Body of pancreas (tissue), 4 donors: ENCODE results near the gene ADNP.

Experiments
- CTCF ChIP-seq, 7 experiments: fragments of 450-650 bp in 4 of 7; fragments of 200-600 bp in 3 of 7; sonication (generic) in 3 of 7; IDR thresholded peaks; one replicate each; pipeline ENCODE4 v1.5.1; 2016 to 2019; ENCODE audit warnings: antibody characterized with exemption in 7 of 7
- POLR2A ChIP-seq, 3 donors: fragments of 450-650 bp; IDR thresholded peaks; one replicate each; pipeline ENCODE4 v1.6.1; 2016; ENCODE audit warnings: antibody characterized with exemption in 3 of 3, mild to moderate bottlenecking in 2 of 3

DNA sequence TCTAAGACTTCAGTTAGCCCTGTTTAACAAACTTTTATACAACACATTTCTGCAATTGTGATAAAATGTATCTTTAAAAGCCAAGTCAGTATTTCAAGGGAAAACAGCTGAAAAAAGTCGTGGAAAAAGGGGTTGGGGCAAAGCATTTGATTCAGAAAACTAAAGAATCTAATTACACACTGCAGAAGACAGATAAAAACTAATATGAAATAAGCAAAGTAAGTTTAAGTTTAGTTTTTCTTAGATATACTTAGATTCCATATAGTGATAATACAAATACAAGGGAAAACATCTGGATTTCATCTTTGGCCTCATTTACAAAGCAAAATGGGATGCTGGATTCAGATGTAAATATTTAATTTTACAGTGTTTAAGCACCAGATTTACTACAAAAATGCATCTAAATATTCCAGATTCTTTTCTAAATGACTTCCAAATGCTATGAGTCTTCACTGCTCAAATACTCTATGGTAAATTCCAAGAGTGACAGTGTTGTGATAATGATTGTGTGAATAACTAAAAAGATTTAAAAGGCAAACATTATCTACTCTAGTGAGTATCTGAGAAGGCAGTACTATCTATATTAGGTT lies 1.5 kb upstream of the ADNP start:
- TF ChIP-seq CTCF (IDR thresholded peaks at IDR 0.05) (no peak), POLR2A (IDR thresholded peaks at IDR 0.05) (no peak)
